Ovary (tissue), 9 donors: Measurements from ENCODE around the gene NDUFS8. TPM values are rescaled to one million over a fixed set of nuclear protein-coding genes. Genes with fewer than 3 reads are reported as not detected.

ENCODE experiments used
- DNase-seq, 5 donors: peaks; one replicate each; pipeline ENCODE4 v3.0.0-alpha.2; 2019 to 2020
- H3K27ac ChIP-seq, 2 donors: fragments of 200-600 bp; one replicate each; pipeline versions ENCODE4 v1.5.1 to v1.8.0; 2019 to 2022
- H3K27me3 ChIP-seq: fragments of 200-600 bp; one replicate; pipeline ENCODE4 v1.8.0; 2022
- H3K36me3 ChIP-seq: fragments of 200-600 bp; sonication (generic); one replicate; pipeline ENCODE4 v1.5.1; 2019
- H3K4me1 ChIP-seq: one replicate; pipeline ENCODE4 v1.8.1; 2013; ENCODE audit warnings: mild to moderate bottlenecking, moderate library complexity; ENCODE audit not compliant: insufficient read depth
- H3K4me3 ChIP-seq: fragments of 200-600 bp; sonication (generic); one replicate; pipeline ENCODE4 v1.5.1; 2017
- H3K9me3 ChIP-seq, 2 donors: fragments of 200-600 bp in 1 of 2; sonication (generic) in 1 of 2; one replicate each; pipeline versions ENCODE4 v1.5.1 to v1.8.1; 2013 to 2019; ENCODE audit warnings: mild to moderate bottlenecking in 1 of 2, moderate library complexity in 1 of 2
- EP300 ChIP-seq: sonication (generic); formaldehyde crosslinking; IDR thresholded peaks from one replicate; pipeline ENCODE4 v1.6.1; 2017; ENCODE audit warnings: antibody characterized with exemption
- POLR2A ChIP-seq: fragments of 450-650 bp; IDR thresholded peaks from one replicate; pipeline ENCODE4 v1.6.1; 2017; ENCODE audit warnings: antibody characterized with exemption, mild to moderate bottlenecking, moderate library complexity
- WGBS, 3 donors: extraction: QIAGEN DNeasy Blood & Tissue Kit in 1 of 3; methylation state at CpG; one replicate each; pipeline versions ENCODE4 v1.1.5 to v1.1.7; 2013 to 2017; 5-methylcytosine and 5-hydroxymethylcytosine counted together
- intact Hi-C, 4 donors: fragments of 100-400 bp; cut with DNase I; formaldehyde crosslinking; loops; one replicate each; pipeline versions ENCODE4 v1.11.0 to v1.15.1; 2022 to 2023
- polyA plus RNA-seq, 2 donors: library from polyadenylated mRNA; stranded (reverse); fragments of 200-250 nt in 1 of 2; fragments of 350-450 nt in 1 of 2; fragmentation: Illumina TruSeq in 1 of 2; extraction: RNeasy Lipid Tissue Mini Kit (QIAGEN cat#74804) in 1 of 2; gene quantifications; one replicate each; pipeline ENCODE4 v1.2.3, GENCODE V29; 2013 to 2014
- total RNA-seq, 7 donors: library from RNA; depleted of rRNA in 2 of 7; stranded (reverse); fragments of >200 nt in 2 of 7; fragmentation: NEBNext Ultra II Directional in 3 of 7; extraction: Animal tissue kit (Norgen Biotek cat#: 25700) in 3 of 7; gene quantifications; one replicate each; pipeline versions ENCODE4 v1.1.0 to v1.2.4, GENCODE V29; 2016 to 2023
- TF ChIP-seq, protein P1 (sequence below), 3 donors: fragments of 450-650 bp in 2 of 3; fragments of 200-600 bp in 1 of 3; IDR thresholded peaks; one replicate each; pipeline versions ENCODE4 v1.5.1 to v1.8.0; 2016 to 2022; ENCODE audit warnings: antibody characterized with exemption in 3 of 3, mild to moderate bottlenecking in 1 of 3
- donor health status: DM: no; HTN: no; CAD: no; lungs with moderate emphysema.
- donor health status: DM: no; HTN: no; CAD: no.
- donor health status: Bipolar disorder and iron deficiency.
- donor health status: DM: yes; HTN: yes; CAD: no.
- donor health status: DM: no; HTN: no; CAD: no.
- donor health status: DM: yes; HTN: yes; CAD: no.

The NDUFS8 gene
- total and polyA plus RNA-seq, 9 donors: 15.3 to 163 (median 101) TPM

DNA sequence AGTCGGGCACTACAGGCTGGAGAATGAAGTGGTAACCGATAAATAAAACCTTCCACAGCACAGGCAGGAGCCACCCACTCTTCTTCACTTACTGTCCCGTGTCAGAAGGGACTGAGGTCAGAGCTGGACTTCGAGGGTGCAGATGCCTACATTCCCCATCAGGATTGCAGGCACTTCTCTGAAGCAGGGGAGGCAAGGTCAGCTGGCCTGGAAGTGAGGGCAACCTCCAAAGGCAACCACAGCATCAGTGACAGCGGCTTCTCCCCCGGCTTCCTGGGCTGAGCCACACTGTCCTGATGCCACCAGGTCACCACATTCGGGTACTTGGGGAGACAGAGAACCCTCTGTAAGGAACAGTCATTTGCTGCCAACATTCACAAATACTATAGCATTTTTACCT, 31.0 kb downstream of the NDUFS8 start:
- Histone ChIP-seq H3K4me1 (no peaks in the 10 kb centered on the region), H3K27me3 (no peaks in the 10 kb centered on the region), H3K36me3 (no peaks in the 10 kb centered on the region), H3K27ac (no peak overlapping the region), H3K4me3 (no peak overlapping the region), H3K9me3 (no peaks in the 10 kb centered on the region)
- WGBS, 3 donors: 90 to 95% (median 92%) methylated on average over 7 of the region's 7 CpGs
- TF ChIP-seq EP300 (no peak), POLR2A (no peak)
- TF ChIP-seq, protein P1, sequence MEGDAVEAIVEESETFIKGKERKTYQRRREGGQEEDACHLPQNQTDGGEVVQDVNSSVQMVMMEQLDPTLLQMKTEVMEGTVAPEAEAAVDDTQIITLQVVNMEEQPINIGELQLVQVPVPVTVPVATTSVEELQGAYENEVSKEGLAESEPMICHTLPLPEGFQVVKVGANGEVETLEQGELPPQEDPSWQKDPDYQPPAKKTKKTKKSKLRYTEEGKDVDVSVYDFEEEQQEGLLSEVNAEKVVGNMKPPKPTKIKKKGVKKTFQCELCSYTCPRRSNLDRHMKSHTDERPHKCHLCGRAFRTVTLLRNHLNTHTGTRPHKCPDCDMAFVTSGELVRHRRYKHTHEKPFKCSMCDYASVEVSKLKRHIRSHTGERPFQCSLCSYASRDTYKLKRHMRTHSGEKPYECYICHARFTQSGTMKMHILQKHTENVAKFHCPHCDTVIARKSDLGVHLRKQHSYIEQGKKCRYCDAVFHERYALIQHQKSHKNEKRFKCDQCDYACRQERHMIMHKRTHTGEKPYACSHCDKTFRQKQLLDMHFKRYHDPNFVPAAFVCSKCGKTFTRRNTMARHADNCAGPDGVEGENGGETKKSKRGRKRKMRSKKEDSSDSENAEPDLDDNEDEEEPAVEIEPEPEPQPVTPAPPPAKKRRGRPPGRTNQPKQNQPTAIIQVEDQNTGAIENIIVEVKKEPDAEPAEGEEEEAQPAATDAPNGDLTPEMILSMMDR (IDR thresholded peaks at IDR 0.05): no peak
- no peak for DNase-seq
- intact Hi-C loops: no loop called here

DNA sequence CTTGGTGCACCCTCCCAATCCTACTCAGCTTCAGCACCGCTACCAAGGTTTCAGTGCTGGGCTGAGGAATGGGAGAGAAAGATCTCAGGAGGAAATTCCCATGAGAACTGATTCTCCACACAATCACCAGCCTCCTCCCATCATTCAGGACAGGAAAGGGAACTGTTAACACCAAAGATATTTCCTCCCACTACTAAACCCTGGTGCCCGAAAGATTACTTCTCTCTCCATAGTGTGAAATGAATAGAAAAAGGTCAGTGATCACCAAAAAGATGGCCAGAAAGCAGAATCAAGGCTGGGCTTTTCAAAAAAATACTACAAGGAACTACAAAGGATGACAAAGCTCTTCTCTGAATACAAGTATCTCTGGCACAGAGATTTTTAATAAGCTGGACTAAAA, 34.4 kb downstream of the NDUFS8 start:
- Histone ChIP-seq H3K4me3 (no peak overlapping the region), H3K27me3 (no peaks in the 10 kb centered on the region), H3K36me3 (no peaks in the 10 kb centered on the region), H3K4me1 (no peaks in the 10 kb centered on the region), H3K9me3 (no peaks in the 10 kb centered on the region), H3K27ac (no peak overlapping the region)
- intact Hi-C loops: no loop called here
- TF ChIP-seq EP300: no peak
- TF ChIP-seq, protein P1 (IDR thresholded peaks at IDR 0.05): no peak
- TF ChIP-seq POLR2A: no peak
- WGBS, 3 donors: 74 to 98% (median 83%) methylated on average over 2 of the region's 2 CpGs
- no peak for DNase-seq

DNA sequence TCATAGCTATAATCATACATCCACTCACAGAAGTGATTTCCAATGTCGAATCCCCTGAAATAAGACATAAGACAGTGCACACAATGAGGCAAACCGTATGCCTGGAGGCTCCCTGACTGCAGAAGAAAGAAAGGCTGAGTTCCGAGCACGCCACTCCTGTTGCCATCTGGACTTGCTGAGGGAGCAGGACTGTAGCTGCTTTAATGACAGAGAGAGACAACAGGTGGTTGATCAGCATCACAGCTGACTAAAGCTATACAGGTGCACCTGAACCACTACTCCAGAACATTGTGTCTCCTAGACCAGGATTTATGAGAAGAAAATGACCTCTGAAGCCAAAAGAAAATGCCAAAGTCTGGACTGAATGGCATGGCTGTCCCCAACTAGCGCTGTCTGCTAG, 35.4 kb downstream of the NDUFS8 start:
- H3K36me3 ChIP-seq: no peaks in the 10 kb centered on the region
- WGBS, 3 donors: 92 to 97% (median 93%) methylated on average over 5 of the region's 5 CpGs
- H3K9me3 ChIP-seq: no peaks in the 10 kb centered on the region
- TF ChIP-seq, protein P1 (IDR thresholded peaks at IDR 0.05): no peak
- TF ChIP-seq EP300 (no peak), POLR2A (no peak)
- no peaks in the 10 kb centered on the region for H3K27me3 ChIP-seq
- no peak overlapping the region for H3K4me3 ChIP-seq
- H3K4me1 ChIP-seq: no peaks in the 10 kb centered on the region
- intact Hi-C loops: no loop called here
- H3K27ac ChIP-seq: no peak overlapping the region
- DNase-seq: no peak

DNA sequence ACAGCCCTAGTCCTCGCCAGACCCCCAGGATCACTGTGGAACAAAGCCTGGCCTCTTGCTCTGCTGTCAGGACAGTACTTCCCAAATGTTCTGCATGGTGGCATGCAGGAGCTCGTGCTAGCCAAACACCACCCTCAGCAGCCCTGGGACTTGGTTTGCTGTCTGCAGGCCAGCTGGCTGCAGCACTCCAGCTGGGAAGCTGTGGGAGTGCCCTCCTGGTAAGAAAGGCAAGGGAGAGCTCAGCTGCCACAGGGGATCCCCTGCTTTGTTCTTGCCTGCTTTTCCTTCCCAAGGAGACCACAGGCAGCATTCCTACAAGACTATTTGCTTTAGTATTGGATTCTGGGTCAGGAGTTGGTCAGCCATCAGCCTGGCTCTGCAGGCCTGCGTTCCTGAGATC, 36.3 kb downstream of the NDUFS8 start:
- Histone ChIP-seq H3K4me1 (no peaks in the 10 kb centered on the region), H3K9me3 (no peaks in the 10 kb centered on the region), H3K4me3 (no peak overlapping the region), H3K36me3 (no peaks in the 10 kb centered on the region), H3K27ac (no peak overlapping the region), H3K27me3 (no peaks in the 10 kb centered on the region)
- TF ChIP-seq, protein P1 (IDR thresholded peaks at IDR 0.05): no peak
- no peak for TF ChIP-seq EP300
- no peak for TF ChIP-seq POLR2A
- WGBS, 3 donors: 57 to 76% (median 59%) methylated on average over 3 of the region's 3 CpGs
- intact Hi-C loops: no loop called here
- DNase-seq: no peak

DNA sequence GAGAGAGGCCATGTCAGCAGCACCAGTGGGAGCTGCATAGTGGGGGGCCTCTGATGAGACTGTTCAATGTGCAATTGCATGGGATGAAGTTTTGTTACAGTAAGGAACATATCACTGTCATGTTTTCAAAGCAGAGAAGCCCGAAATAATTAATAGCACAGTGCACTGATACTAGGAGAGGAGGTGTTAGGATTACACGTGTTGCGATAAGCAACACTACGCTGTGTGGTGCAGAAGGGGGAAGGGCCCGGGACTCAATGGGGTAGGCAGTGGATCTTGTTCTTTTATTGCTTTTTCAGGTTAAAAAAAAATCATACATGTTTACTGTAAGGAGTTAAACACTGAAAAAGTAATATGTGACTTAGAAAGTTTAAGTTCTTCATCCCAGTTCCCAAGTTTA, 37.5 kb downstream of the NDUFS8 start:
- Histone ChIP-seq H3K4me3 (no peak overlapping the region), H3K27me3 (no peaks in the 10 kb centered on the region), H3K36me3 (no peaks in the 10 kb centered on the region), H3K4me1 (no peaks in the 10 kb centered on the region), H3K27ac (no peak overlapping the region), H3K9me3 (no peaks in the 10 kb centered on the region)
- intact Hi-C loops: no loop called here
- TF ChIP-seq EP300: no peak
- TF ChIP-seq, protein P1 (IDR thresholded peaks at IDR 0.05): no peak
- no peak for TF ChIP-seq POLR2A
- 73 to 78% (median 75%) methylated on average over 5 of the region's 5 CpGs for WGBS, 3 donors
- DNase-seq: no peak
